ENCODE data around the gene MBOAT1.

GRCh38 chr6:20146291-20146690 lies 66.0 kb downstream of the MBOAT1 start:
- TF ChIP-seq POLR2AphosphoS5 (IDR thresholded peaks at IDR 0.05; ENCODE audit: borderline replicate concordance, low read depth, low read length) (no peak), EZH2 (IDR thresholded peaks at IDR 0.05) (no peak)
